GM18511 (cell line): Measurements from ENCODE around the gene FGF13.

Experiments used
- ATAC-seq: cut with Tn5 transposase; IDR thresholded peaks from one replicate; pipeline ENCODE4 v1.9.1; 2021; ENCODE audit warnings: mild to moderate bottlenecking, moderate library complexity; ENCODE audit not compliant: unreplicated experiment

The FGF13 gene

DNA sequence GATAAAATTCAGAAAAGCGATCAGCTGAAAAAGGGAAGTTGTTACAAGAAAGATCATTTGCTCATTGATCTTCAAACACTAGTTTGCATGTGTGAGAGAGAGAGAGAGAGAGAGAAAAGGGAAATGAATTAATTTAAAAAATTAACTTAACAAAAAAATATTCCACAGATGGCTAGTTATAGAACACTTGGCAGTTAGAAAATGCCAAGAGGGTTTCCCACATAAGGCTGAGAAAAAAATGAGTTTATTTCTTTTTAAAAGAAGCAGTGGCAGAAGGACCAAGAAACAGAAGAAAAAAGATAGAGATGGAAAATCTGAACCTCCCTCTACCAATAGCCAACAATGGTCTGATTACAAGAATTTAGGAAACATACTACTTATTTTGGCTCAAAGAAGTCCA lies 47.1 kb downstream of the FGF13 start:
- no peak for ATAC-seq

DNA sequence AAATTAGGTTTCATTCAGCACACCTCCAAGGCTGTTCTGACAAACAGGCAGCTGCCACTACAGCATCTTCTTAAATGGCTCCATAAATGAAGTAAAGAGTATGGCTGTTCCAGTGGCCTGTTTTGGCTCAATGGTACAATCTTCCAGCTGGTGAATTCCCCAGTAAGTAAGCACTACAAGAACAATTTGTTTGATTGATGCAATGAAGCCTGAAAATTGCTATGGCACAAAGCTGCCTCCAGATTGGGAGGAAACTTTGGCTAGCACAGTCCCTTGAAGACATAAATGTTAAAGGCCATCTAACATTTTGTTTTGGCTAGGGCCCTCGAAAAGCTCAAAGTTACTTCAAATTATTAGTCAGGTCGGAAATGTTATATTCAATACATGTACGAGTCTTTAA lies 47.5 kb downstream of the FGF13 start:
- no peak for ATAC-seq

DNA sequence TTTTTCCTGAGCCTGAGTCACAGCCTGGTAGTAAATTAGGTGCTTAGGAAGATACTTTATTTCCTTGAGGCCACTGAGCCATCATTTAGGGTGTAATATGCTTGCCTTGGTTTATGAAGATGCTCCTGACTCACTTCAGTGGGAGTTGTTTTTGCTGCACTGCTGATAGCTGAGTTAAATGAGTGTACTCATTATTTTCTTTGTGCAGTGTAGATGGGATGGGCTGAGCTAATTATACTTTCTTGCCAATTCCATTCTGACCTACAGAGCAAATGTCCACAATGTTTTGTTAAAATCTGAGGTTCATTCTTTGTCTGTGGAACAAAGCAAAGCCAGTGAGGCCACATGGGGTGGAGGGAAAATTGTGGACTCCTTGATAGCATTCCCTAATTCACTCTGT lies 60.0 kb downstream of the FGF13 start:
- ATAC-seq: no peak

DNA sequence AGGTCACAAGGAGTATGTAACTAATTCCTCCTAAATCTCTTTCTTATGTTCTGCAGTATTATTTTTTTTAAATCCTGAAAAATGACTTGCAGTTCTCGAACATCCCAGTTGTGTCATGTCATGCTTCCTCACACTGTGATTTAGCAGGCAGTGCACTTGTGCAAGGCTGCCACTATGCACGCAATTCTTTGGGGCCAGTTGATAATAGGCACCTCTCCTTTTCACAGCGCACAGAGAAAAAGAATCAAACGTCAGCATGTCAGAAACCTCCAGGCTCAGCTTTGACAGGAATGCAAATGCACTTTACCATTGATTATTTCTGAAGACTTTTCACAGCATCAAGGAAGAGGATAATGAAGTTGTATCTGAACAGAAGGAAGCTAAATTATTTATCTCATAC lies 62.9 kb downstream of the FGF13 start:
- no peak for ATAC-seq

- ATAC-seq: no peak
Observed at GRCh38 chrX:138638996-138639395, 72.5 kb downstream of the FGF13 start.
